Hepatocyte (in vitro differentiated cells): ENCODE measurements around the gene HPS4.

ENCODE experiments used
- CTCF ChIP-seq: fragments of 200-600 bp; sonication (generic); IDR thresholded peaks from 2 replicates; pipeline ENCODE4 v1.5.1; 2016; ENCODE audit warnings: antibody characterized with exemption, mild to moderate bottlenecking; ENCODE audit not compliant: poor library complexity
- EZH2 ChIP-seq: fragments of 200-600 bp; sonication (generic); IDR thresholded peaks from 2 replicates; pipeline ENCODE4 v1.6.1; 2016; ENCODE audit warnings: antibody characterized with exemption, mild to moderate bottlenecking, borderline replicate concordance
- EZH2phosphoT487 ChIP-seq: fragments of 200-600 bp; sonication (generic); IDR thresholded peaks from one replicate; pipeline ENCODE4 v1.6.1; 2018; ENCODE audit warnings: antibody characterized with exemption, mild to moderate bottlenecking, low read depth, moderate library complexity; ENCODE audit not compliant: unreplicated experiment, severe bottlenecking

GRCh38 chr22:26406118-26406517, 77.5 kb downstream of the HPS4 start:
- TF ChIP-seq CTCF (no peak), EZH2 (no peak), EZH2phosphoT487 (no peak)
